B cell (primary cell): Measurements from ENCODE around the gene CXCR6. TPM values are rescaled to one million over a fixed set of nuclear protein-coding genes. Genes with fewer than 3 reads are reported as not detected.

ENCODE experiments used
- ATAC-seq: fragments of 200-7000 bp; cut with Tn5 transposase; one replicate; pipeline ENCODE4 v1.10.0; 2021; ENCODE audit warnings: low read depth, mild to moderate bottlenecking, moderate number of reproducible peaks, moderate library complexity
- CTCF ChIA-PET: fragments of 350-600 bp; sonication (Branson Sonifier 250); formaldehyde crosslinking; loops from one replicate; lab custom pipeline; 2021; ENCODE audit warnings: antibody characterized with exemption, inconsistent platforms; lab: Charles Lee
- POLR2A ChIA-PET: fragments of 350-600 bp; sonication (Branson Sonifier 250); formaldehyde crosslinking; loops from one replicate; lab custom pipeline; 2021; ENCODE audit warnings: antibody characterized with exemption; lab: Charles Lee
- DNase-seq: peaks from one replicate; pipeline ENCODE4 v3.0.0; 2013
- H2AFZ ChIP-seq: 2 replicates; pipeline ENCODE4 v1.6.1; 2012; ENCODE audit warnings: mild to moderate bottlenecking, low read depth, low read length; ENCODE audit not compliant: insufficient read depth, poor library complexity, severe bottlenecking
- H3K27ac ChIP-seq, 2 donors: 1 replicate in 1 of 2; 2 replicates in 1 of 2; pipeline ENCODE4 v1.5.1; 2012 to 2013; ENCODE audit warnings: low read length in 2 of 2, mild to moderate bottlenecking in 2 of 2, moderate library complexity in 1 of 2
- H3K27me3 ChIP-seq, 4 experiments: fragments of 200-600 bp in 1 of 4; sonication (generic) in 1 of 4; replicated peaks in 1 of 4; 1 replicate in 2 of 4; 2 replicates in 2 of 4; pipeline versions ENCODE4 v1.6.1 to v1.7.0; 2013 to 2016; ENCODE audit warnings: low read length in 3 of 4, mild to moderate bottlenecking in 2 of 4, mixed read lengths in 1 of 4, moderate library complexity in 1 of 4; ENCODE audit not compliant: insufficient read depth in 4 of 4, control insufficient read depth in 3 of 4; ENCODE audit errors: control extremely low read depth in 1 of 4
- H3K36me3 ChIP-seq, 2 experiments: replicated peaks in 1 of 2; 1 replicate in 1 of 2; 2 replicates in 1 of 2; pipeline versions ENCODE4 v1.6.1 to v1.7.1; 2013; ENCODE audit warnings: low read length in 1 of 2; ENCODE audit not compliant: insufficient read depth in 2 of 2, control insufficient read depth in 1 of 2; ENCODE audit errors: control extremely low read depth in 1 of 2, extremely low read depth in 1 of 2
- H3K4me1 ChIP-seq, 2 donors: fragments of 200-600 bp in 1 of 2; sonication (generic) in 1 of 2; 1 replicate in 1 of 2; 2 replicates in 1 of 2; pipeline versions ENCODE4 v1.5.1 to v1.6.1; 2013 to 2017; ENCODE audit warnings: low read length in 2 of 2; ENCODE audit not compliant: control insufficient read depth in 2 of 2, insufficient read depth in 2 of 2
- H3K4me2 ChIP-seq: replicated peaks from 2 replicates; pipeline ENCODE3; 2012; ENCODE audit warnings: mild to moderate bottlenecking, low read depth, low read length; ENCODE audit not compliant: poor library complexity, severe bottlenecking
- H3K4me3 ChIP-seq, 5 experiments: fragments of 200-600 bp in 1 of 5; sonication (generic) in 1 of 5; 1 replicate in 3 of 5; 2 replicates in 2 of 5; pipeline versions ENCODE4 v1.5.1 to v1.7.0; 2011 to 2016; ENCODE audit warnings: low read length in 4 of 5, mild to moderate bottlenecking in 4 of 5, low read depth in 2 of 5, control low read depth in 1 of 5, moderate library complexity in 1 of 5; ENCODE audit not compliant: insufficient read depth in 1 of 5; ENCODE audit errors: control extremely low read depth in 1 of 5, extremely low read depth in 1 of 5
- H3K79me2 ChIP-seq: fragments of 200-600 bp; sonication (generic); one replicate; pipeline ENCODE4 v1.6.0; 2016; ENCODE audit warnings: low read length; ENCODE audit not compliant: control insufficient read depth, insufficient read depth
- H3K9ac ChIP-seq: fragments of 200-600 bp; sonication (generic); 2 replicates; pipeline ENCODE4 v1.6.1; 2017; ENCODE audit warnings: mild to moderate bottlenecking, low read length, moderate library complexity
- H3K9me3 ChIP-seq, 3 donors: one replicate each; pipeline versions ENCODE4 v1.6.1 to v1.7.1; 2013; ENCODE audit warnings: low read length in 2 of 3; ENCODE audit not compliant: control insufficient read depth in 2 of 3, insufficient read depth in 1 of 3; ENCODE audit errors: control extremely low read depth in 1 of 3
- H4K20me1 ChIP-seq: 2 replicates; pipeline ENCODE4 v1.6.0; 2012; ENCODE audit warnings: mild to moderate bottlenecking, low read length; ENCODE audit not compliant: insufficient read depth, control insufficient read depth, poor library complexity, severe bottlenecking
- H3K27ac Mint-ChIP-seq: one replicate; pipeline ENCODE4 v1.8.0; 2021; ENCODE audit warnings: mixed read lengths
- H3K27me3 Mint-ChIP-seq: one replicate; pipeline ENCODE4 v1.8.0; 2021; ENCODE audit warnings: mixed read lengths
- H3K4me1 Mint-ChIP-seq: one replicate; pipeline ENCODE4 v1.8.0; 2021; ENCODE audit warnings: mixed read lengths
- H3K4me3 Mint-ChIP-seq: one replicate; pipeline ENCODE4 v1.8.0; 2021; ENCODE audit warnings: mixed read lengths
- H3K9me3 Mint-ChIP-seq: one replicate; pipeline ENCODE4 v1.8.0; 2022; ENCODE audit warnings: mixed read lengths; ENCODE audit not compliant: insufficient read depth
- EZH2 ChIP-seq: IDR thresholded peaks from 2 replicates; pipeline ENCODE4 v1.6.1; 2012; ENCODE audit warnings: borderline replicate concordance, low read depth, mild to moderate bottlenecking, moderate library complexity, low read length; ENCODE audit not compliant: insufficient read depth, poor library complexity, severe bottlenecking
- WGBS: methylation state at CpG from one replicate; pipeline ENCODE4 v1.1.5; 2013; ENCODE audit warnings: missing lambda C conversion rate; ENCODE audit not compliant: insufficient coverage; 5-methylcytosine and 5-hydroxymethylcytosine counted together
- intact Hi-C: fragments of 100-400 bp; cut with micrococcal nuclease; formaldehyde crosslinking; loops from one replicate; pipeline ENCODE4 v1.10.0; 2022
- polyA plus RNA-seq: library from polyadenylated mRNA; depleted of rRNA; stranded (reverse); fragments of >200 nt; gene quantifications from 2 replicates; pipeline ENCODE4 v1.2.3, GENCODE V29; 2012
- total RNA-seq, 2 donors: library from RNA; stranded (reverse); fragments of 120-200 nt in 1 of 2; gene quantifications; 1 replicate in 1 of 2; 2 replicates in 1 of 2; pipeline versions ENCODE4 v1.2.3 to v1.2.4, GENCODE V29; 2013 to 2022
- TF ChIP-seq, protein P1 (sequence below): fragments of 200-600 bp; IDR thresholded peaks from one replicate; pipeline ENCODE4 v1.8.0; 2022; ENCODE audit warnings: antibody characterized with exemption, mild to moderate bottlenecking

The CXCR6 gene
- total and polyA plus RNA-seq, 2 donors (not counting 1 experiment from before 2014, with no cell fraction given) = not detected

DNA sequence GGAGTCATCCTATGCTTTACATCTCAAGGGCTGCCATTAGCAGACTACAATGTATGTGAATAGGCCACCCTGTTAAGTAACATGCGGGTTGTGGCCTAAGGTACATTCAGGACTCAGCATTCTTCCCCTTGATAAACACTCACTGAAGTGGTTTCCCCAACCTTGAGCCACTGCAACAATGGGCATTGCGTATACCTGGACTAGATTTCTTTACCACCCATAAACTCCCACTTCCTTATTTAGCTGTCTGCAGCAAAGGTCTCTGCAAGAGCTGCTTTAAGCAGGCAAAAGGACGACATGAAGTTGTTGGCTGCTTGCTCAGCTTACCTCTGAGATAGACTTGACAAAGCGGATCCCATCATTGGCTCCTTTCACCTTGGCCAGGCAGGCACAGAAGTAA is 36.1 kb downstream of the CXCR6 start:
- 75% methylated on average over 4 of the region's 4 CpGs for WGBS
- Mint-ChIP-seq H3K27ac (no peak overlapping the region), H3K9me3 (no peaks in the 10 kb centered on the region), H3K4me3 (no peak overlapping the region), H3K4me1 (peaks cover 7% of the 10 kb centered on the region), H3K27me3 (no peaks in the 10 kb centered on the region)
- ChIA-PET POLR2A (no interaction called here), CTCF (interaction anchor here (0.9 to 2.4 kb wide), 3 partner anchors 97 to 389 kb away, joined by 3 to 6 read pairs (median 4); no protein-coding TSS in a partner anchor)
- ATAC-seq (peak; percentile 36), DNase-seq (no peak)
- Histone ChIP-seq H3K79me2 (no peaks in the 10 kb centered on the region), H3K4me3 (no peak overlapping the region), H3K4me1 (no peaks in the 10 kb centered on the region), H3K27me3 (no peaks in the 10 kb centered on the region), H3K27ac (no peak overlapping the region), H3K9me3 (no peaks in the 10 kb centered on the region), H3K9ac (no peak overlapping the region), H3K36me3 (peaks cover 16 to 83% of the 10 kb centered on the region in 2 experiments), H3K4me2 (no peak overlapping the region), H4K20me1 (no peaks in the 10 kb centered on the region), H2AFZ (no peak overlapping the region)
- intact Hi-C loops = no loop called here
- TF ChIP-seq EZH2 = no peak
- TF ChIP-seq, protein P1, sequence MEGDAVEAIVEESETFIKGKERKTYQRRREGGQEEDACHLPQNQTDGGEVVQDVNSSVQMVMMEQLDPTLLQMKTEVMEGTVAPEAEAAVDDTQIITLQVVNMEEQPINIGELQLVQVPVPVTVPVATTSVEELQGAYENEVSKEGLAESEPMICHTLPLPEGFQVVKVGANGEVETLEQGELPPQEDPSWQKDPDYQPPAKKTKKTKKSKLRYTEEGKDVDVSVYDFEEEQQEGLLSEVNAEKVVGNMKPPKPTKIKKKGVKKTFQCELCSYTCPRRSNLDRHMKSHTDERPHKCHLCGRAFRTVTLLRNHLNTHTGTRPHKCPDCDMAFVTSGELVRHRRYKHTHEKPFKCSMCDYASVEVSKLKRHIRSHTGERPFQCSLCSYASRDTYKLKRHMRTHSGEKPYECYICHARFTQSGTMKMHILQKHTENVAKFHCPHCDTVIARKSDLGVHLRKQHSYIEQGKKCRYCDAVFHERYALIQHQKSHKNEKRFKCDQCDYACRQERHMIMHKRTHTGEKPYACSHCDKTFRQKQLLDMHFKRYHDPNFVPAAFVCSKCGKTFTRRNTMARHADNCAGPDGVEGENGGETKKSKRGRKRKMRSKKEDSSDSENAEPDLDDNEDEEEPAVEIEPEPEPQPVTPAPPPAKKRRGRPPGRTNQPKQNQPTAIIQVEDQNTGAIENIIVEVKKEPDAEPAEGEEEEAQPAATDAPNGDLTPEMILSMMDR = no peak

DNA sequence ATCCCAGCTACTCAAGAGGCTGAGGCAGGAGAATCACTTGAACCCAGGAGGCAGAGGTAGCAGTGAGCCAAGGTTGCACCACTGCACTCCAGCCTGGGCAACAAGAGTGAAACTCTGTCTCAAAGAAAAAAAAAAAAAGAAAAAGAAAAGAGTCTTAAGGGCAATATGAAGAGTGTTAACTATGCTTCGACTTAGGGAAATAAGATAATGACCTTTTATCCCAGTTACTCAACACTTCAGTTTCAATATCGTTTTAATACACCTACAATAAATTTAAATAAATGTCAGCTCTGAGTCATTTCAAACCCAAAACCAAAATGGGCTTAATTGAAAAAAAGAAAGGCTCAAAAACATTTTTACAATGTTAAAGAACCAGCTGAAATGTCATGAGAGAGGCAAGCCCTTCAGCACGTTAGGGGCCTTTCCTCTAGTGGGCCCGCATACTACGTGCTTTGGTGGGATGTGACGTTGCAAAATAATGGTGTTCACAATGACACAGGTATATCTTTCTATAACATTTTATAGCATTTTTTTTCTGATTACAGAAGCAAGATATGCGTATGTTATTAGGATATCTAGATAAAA is 37.1 kb downstream of the CXCR6 start:
- ChIA-PET CTCF (interaction anchor here (1.1 to 2.4 kb wide), 2 partner anchors 96 to 98 kb away, joined by 4 to 6 read pairs; no protein-coding TSS in a partner anchor), POLR2A (no interaction called here)
- WGBS = no CpG with 5 or more reads among the region's 7 CpGs
- Mint-ChIP-seq H3K4me1 (peaks cover 7% of the 10 kb centered on the region), H3K9me3 (no peaks in the 10 kb centered on the region), H3K4me3 (no peak overlapping the region), H3K27me3 (no peaks in the 10 kb centered on the region), H3K27ac (no peak overlapping the region)
- no peaks in the 10 kb centered on the region for H3K27me3 ChIP-seq
- H4K20me1 ChIP-seq = no peaks in the 10 kb centered on the region
- no peak overlapping the region for H3K9ac ChIP-seq
- no peaks in the 10 kb centered on the region for H3K9me3 ChIP-seq
- H3K36me3 ChIP-seq = peaks cover 12 to 81% of the 10 kb centered on the region in 2 experiments
- no peak overlapping the region for H3K27ac ChIP-seq
- H3K4me2 ChIP-seq = no peak overlapping the region
- ATAC-seq (no peak), DNase-seq (no peak)
- no peak overlapping the region for H3K4me3 ChIP-seq
- H2AFZ ChIP-seq = no peak overlapping the region
- H3K79me2 ChIP-seq = no peaks in the 10 kb centered on the region
- intact Hi-C loops = no loop called here
- H3K4me1 ChIP-seq = no peaks in the 10 kb centered on the region
- no peak for TF ChIP-seq EZH2
- TF ChIP-seq, protein P1 = no peak
